Hematopoietic multipotent progenitor cell treated with erythropoietin and hydrocortisone succinate and interleukin-3 and kit ligand, for 8 days (in vitro differentiated cells): Measurements from ENCODE around the gene ANKRD11.
"Not testable (repeated sequence)": the region's sequence is repeated elsewhere in the genome, so short reads cannot be mapped to it uniquely, and the experiment has no call there.

Experiments used
- DNase-seq: peaks from one replicate; pipeline ENCODE4 v3.0.0-alpha.2; 2015

The ANKRD11 gene

DNA sequence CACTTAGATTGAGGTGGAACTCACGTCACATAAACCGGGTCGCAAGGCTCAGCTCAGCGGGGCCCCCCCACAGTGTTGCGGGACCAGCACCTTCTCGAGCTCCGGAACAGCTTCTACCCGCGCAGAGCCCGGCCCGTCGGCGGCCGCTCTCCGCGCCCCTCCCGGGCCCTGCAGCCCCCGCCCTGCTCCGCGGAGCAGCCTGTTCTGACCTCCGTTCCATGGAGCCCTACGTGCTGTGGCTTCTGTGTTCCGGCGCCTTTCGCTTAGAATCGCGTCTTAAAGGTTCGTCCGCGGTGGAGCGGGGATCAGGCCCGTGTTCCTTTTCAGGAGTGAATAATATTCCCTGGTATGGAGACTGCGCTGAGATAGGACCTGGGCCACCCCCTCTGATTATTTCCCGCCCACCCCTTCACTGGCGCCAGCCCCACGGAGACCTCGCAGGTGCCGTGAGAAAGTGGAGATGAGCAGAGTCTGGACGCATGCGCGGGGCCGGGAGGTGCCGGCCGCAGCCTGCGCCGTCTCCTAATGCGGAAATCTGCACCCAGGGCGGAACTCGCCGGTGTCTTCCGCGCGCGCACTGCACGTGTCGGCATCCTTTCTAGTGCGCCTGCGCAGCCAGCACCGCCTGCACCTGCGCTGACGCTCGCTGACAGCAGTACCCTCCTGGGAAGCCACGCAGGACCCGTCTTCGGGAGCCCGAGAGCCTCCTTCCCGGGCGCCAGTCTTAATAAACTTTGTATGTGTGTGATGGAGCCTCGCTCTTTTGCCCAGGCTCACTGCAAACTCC lies 242.0 kb downstream of the ANKRD11 start:
- DNase-seq = no peak

DNA sequence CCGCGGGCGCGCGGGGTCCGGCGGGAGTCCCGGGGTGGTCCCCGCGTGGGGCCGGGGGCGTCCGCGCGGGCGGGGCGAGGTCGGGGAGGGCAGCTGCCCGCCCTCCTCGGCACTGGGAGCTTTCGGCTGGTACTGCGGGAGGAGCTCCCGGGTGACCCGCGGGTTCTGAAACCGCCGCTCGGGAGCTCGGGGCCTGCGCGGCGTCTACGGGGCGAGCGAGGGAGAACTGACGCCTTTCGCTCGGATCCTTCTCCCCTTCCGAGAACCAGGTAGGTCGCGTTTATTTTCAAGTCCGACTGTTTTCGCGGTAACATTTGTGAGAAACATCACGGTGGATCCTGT lies 242.7 kb downstream of the ANKRD11 start:
- DNase-seq = not testable (repeated sequence)

DNA sequence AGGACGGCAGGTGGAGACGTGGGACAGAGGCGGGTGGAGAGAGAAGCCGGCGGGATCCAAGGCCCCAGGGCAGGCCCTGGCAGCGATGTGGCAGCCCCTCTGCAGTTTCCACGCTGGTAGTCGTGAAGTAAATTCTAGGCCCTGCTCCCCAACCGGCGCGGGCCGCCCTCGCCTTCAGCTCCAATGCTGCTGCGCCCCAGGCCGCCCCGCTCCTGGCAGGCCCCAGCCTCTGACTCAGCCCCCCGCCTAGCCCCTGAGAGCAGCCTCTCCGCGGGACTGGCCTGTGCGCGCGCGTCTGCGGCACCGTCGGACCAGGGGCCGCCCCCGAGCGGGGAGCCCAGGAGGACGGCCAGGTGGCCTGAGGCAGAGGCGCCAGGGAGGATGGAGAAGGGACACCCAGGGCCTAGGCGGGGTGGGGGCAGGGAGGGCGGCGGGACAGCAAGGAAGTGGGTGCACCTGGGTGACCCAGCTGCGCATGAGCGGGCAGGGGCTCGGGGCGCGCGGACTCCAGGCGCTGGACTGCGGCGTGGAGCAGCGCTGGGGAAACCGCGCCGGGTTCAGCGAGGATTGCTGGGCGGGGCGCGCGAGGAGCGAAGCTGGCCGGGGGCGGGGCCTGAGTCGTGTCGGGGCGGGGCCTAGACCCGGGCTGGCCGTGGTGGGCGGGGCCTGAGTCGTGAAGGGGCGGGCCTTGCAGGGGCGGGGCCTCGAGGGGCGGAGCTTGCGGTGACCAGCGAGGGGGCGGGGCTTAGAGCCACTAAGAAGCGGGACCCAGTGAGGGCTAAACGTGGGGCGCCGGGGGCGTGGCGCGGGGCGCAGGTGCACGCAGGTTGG lies 243.2 kb downstream of the ANKRD11 start:
- peak; percentile 70 for DNase-seq

DNA sequence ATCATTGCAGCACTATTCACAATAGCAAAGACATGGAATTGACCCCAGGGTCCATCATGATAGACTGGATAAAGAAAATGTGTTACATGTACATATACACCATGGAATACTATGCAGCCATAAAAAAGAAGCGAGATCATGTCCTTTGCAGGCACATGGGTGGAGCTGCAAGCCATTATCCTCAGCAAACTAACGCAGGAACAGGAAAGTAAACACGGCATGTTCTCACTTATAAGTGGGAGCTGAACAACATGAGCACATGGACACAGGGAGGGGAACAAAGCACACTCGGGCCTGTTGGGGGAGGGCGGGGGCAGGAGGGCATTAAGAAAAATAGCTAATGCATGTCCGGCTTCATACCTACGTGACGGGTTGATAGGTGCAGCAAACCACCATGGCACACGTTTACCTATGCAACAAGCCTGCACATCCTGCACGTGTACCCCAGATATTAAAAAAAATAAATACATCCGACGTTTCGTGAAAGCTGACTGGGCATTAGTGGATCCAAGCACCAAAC lies 243.9 kb downstream of the ANKRD11 start:
- DNase-seq = no peak

DNA sequence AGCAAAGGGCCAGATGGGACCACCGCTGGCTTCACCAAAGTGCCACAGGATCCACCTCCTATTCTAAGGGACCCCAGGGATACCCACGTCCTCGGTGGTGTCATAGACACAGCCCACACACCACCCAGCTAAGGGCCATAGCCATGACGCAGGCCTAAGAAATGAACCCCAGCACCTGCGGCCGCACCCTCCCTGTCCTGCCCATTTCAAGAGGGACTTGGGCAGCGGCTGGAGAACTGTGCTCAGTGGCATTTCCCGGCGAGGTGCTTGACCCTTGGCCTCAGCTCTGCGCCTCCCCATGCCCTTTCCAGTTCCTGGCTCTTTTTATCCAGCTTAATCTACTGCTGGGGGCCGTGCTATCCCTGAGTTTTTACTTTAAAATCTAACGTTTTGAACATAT lies 245.6 kb downstream of the ANKRD11 start:
- DNase-seq = no peak

DNA sequence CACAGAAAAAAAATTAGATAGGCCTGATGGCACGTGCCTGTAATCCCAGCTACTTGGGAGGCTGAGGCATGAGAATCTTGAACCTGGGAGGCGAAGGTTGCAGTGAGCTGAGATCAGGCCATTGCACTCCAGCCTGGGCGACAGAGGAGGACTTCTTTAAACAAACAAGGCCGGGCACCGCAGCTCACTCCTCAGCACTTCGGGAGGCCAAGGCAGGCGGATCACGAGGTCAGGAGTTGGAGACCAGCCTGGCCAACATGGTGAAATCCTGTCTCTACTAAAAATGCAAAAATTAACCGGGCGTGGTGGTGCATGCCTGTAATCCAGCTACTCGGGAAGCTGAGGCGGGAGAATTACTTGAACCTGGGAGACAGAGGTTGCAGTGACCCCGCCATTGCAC lies 246.1 kb downstream of the ANKRD11 start:
- DNase-seq = not testable (repeated sequence)

DNA sequence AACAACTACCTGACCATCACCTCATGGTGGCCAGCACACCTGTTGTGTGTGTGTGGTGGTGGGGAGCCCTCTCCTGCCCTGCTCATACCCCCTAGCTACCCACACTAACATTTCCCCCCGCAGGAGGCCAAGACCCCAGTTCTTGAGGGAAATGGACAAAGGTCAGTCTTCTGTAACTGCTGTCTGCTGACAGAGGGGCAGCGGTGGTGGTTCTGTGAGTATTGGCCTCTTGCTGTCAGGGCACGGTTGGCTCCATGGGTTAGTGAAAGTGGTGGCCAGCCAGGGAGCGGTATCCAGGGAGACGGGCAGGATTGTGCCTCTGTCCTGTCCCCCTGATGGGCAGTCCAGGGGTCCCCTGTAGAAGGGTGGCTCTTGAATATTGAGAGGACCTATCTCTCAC lies 246.7 kb downstream of the ANKRD11 start:
- no peak for DNase-seq

DNA sequence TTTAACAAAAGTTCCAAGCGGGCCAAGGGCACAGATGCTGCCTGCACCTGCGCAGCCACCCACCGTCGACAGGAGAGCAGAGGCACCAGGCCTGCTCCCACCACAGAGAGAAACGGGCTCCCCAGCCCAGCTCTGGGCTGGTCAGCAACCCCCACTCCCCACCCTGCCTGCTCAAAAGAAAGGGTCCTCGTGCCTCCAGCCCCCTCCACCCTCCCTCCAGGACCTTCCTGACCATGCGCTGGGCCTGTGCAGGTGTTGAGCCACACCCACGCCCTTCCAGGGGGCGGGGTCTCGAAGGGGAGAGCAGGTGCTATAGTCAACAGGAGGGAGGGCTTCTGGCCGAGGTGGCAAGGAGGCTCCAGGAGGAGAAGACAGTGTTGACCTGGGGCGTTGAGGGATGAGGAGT lies 247.6 kb downstream of the ANKRD11 start:
- no peak for DNase-seq

DNA sequence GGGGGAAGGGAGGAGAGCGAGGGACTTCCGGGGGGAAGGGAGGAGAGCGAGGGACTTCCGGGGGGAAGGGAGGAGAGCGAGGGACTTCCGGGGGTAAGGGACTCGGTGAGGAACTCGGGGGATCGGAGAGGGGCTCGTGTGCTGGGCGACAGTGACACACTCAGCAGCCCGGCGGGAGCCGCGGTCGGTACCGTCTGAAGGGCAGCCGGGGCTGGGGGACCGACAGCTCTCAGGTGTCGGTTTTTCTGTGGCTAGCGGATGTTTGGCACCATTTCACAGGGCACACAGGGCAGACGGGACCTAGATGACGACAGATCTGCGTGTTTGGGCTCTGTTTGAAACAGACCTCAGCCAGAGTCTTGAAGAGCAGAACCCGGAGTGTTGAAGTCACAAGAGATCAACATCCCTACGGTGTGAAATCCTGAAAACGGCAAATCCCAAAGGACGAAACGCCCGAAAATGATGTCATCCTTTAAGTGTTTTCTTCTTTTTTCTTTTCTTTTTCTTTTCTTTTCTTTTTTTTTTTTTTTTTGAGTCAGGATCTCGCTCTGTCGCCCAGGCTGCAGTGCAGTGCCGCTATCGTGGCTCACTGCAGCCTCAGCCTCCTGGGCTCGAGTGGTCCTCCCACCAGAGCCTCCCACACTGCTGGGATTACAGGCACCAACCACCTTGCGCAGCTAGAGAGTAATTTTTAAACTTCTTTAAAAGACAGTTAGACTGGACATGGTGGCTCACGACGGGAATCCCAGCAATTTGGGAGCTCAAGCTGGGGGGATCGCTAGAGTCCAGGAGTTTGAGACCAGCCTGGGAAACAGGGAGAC lies 249.0 kb downstream of the ANKRD11 start:
- peak; percentile 78 for DNase-seq

DNA sequence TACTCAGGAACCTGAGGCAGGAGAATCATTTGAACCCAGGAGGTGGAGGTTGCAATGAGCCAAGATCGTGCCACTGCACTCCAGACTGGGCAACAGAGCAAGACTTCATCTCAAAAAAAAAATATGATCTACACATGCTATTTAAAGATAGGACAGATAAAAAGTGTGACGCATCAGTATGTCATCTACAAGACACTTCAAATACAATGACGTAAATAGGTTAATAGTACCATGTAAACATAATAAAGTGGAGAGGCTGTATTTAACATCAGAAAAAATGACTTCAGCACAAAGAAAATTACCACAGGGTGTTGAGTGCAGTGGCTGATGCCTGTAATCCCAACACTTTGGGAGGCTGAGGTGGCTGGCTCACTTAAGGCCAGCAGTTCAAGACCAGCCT lies 252.6 kb downstream of the ANKRD11 start:
- DNase-seq = no peak

DNA sequence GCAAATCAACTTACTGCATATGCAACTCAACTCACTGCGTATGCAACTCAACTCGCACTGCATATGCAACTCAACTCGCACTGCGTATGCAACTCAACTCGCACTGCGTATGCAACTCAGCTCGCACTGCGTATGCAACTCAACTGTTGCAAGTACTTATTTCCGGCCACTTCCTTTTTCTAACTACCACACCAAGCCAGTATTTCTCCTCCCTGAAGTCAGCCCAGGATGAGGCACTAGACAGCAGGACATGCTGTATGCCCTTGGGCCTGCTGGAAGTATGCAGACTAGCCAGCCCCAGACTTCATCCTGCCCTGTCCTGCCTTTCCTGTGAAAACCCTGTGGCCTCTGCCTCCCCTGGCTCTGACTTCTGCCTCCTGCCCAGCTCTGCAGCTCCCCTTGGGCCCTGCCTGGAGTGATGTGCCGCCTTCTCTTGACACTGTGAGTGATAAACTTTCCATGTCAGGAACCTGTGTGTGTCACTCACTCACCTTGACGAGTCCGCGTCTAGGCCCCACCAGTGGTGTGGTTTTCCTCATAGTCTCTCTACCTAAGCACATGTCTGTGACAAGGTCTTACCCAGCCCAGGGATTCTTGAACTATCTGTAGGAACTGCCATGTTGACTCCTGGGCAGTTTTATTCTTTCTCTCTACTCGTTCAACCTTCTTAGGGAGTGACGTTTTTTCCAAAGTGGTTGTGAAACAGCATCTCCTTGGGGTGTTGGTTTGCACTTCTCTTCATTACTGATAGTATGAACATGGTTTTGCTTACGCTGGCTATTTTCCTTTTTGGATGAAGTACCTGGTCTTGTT lies 256.5 kb downstream of the ANKRD11 start:
- DNase-seq = no peak

DNA sequence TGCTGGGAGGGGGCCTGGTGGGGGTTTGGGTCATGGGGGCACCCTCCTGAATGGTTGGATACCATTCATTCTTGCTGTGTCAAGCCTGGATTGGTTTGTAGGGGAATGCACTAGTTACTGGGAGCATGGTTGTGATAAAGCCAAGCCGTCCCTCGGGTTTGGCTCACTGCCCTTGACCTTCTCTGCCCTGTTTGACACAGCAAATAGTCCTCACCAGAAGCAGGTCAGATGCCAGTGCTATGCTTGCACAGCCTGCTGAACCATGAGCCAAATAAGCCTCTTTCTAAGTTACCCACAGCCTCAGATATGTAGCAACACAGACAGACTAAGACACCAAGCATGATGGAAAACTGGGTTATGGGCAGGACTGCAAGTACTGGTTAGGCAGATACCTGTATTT lies 258.3 kb downstream of the ANKRD11 start:
- no peak for DNase-seq

DNA sequence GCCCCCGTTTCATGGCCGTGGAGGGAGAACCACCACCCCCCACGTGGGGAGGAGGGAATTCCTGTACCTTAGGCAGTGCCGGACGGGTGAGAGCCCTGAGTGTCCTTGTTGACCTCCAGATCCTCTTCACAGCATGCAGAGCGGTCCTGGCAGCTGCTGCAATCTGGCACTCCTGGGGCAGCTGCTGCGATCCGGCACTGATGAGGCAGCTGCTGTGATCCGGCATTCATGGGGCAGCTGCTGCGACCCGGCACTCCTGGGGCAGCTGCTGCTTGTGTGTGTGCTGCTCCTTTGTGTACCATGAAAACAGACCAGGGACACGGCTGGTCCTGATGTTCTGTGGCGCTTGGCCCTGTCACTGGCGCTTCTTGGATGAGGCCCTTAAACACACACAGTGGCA lies 260.1 kb downstream of the ANKRD11 start:
- no peak for DNase-seq

DNA sequence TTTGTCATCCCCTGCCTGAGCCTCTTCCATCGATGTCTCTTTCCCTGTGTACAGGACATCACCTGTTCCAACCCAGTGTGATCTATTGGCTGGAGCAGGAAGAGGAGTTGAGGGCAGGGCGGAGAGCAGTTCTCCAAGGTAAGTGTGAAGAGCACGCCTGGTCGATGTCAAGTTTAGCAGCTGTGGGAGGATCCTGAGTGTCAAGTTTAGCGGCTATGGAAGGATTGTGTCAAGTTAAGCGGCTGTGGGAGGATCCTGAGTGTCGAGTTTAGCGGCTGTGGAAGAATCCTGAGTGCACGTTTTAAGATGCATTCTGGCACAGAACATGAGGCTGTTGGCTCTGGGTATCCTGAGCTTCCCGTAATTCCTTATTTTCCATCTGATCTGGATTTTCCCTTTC lies 265.7 kb downstream of the ANKRD11 start:
- DNase-seq = no peak

DNA sequence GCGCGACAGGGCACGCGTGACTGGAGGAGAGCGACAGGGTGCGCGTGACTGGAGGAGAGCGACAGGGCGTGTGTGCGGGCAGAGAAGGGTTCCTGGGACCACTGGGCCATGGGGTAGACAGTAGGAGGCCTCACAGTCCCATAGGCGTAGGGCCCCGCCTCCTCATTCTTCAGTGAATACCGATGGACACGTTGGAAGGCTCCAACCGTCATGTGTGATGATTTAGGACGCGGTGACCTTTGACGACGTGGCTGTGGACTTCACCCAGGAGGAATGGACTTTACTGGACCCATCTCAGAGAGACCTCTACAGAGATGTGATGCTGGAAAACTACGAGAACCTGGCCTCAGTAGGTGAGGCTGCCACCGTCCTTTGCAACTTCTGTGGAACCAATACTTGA lies 267.4 kb downstream of the ANKRD11 start:
- no peak for DNase-seq

DNA sequence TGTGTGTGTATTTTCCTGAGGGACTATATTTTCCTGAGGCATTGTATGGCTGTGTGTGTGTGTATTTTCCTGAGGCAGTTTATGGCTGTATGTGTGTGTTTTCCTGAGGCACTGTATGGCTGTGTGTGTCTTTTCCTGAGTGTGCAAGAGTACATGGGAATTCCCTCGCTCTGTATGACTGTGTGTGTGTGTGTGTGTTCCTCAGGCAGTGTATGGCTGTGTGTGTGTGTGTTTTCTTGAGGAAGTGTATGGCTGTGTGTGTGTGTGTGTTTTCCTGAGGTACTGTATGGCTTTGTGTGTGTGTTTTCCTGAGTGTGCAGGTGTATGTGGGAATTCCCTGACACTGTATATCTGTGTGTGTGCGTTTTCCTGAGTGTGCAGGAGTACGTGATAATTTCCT lies 268.8 kb downstream of the ANKRD11 start:
- DNase-seq = no peak

DNA sequence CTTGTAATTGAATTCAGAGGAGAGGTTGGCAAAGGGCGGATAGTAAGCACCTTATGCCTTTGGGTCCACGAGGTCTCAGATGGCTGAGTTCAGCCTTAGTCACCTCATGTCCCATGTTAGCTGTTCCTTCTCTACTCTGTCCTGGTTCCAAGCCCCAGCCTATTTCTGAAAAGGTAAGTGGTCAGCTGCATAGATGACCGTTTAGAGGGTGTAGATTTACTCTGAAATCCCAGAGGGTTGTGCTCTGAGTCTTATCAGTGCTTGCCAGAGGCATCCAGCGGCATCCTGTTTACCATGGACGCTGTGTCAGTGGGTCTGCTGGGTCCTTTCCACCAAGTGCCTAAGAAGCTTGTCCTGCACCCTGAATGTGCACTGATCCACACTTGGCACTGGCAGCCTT lies 271.0 kb downstream of the ANKRD11 start:
- DNase-seq = peak; percentile 45
